Measurements from ENCODE around the gene ARIH2.

The ARIH2 gene

DNA sequence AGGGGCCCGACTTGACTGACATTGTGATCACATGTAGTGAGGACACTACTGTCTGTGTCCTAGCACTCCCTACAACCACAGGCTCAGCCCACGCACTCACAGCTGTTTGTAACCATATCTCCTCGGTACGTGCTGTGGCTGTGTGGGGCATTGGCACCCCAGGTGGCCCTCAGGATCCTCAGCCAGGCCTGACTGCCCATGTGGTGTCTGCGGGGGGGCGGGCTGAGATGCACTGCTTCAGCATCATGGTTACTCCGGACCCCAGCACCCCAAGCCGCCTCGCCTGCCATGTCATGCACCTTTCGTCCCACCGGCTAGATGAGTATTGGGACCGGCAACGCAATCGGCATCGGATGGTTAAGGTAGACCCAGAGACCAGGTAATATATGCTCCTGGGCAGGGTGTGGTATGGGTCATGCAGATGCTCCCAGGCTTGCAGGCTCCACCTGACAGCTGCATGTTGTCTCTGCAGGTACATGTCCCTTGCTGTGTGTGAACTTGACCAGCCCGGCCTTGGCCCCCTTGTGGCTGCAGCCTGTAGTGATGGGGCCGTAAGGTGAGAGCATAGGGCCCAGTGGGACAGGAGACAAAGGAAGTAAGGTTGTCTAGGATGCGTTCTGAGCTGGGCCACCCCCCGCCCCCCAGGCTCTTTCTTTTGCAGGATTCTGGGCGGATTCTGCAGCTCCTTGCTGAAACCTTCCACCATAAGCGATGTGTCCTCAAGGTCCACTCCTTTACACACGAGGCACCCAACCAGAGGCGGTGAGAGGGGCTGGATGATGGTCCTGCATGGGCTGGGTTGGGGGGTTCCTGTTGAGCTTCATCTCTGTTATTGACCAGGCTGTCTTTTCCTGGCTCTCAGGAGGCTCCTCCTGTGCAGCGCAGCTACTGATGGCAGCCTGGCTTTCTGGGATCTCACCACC lies 95.4 kb downstream of the ARIH2 start:
- Histone ChIP-seq H3K27ac (ENCODE audit: low read depth, low read length, severe bottlenecking) (no peak overlapping the region), H3K9me3 (ENCODE audit: control insufficient read depth, low read length) (no peaks in the 10 kb centered on the region), H3K4me3 (ENCODE audit: extremely low read depth, insufficient read depth, low read length, poor library complexity, severe bottlenecking) (no peak overlapping the region), H3K36me3 (ENCODE audit: control insufficient read depth, insufficient read depth, low read length) (peaks cover 74% of the 10 kb centered on the region), H3K4me1 (ENCODE audit: control insufficient read depth, insufficient read depth, low read length, poor library complexity, severe bottlenecking) (peaks cover 4% of the 10 kb centered on the region)
- 87 to 93% methylated on average over 20 to 22 of the region's 24 CpGs for WGBS, 2 experiments (ENCODE audit: insufficient coverage in 2 of 2)

DNA sequence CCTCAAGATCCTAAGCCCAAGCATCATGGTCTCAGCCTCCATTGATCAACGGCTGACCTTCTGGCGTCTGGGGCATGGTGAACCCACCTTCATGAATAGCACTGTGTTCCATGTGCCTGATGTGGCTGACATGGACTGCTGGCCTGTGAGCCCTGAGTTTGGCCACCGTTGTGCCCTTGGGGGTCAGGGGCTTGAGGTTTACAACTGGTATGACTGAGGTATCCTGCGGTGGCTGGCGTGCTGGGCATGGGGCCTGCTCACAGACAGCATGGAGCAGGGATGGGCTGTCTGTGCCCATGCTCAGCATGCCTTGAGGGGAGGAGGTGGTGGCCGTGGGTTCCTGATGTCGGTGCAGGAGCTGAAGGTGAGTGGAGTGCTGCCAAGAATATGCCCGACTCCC lies 96.4 kb downstream of the ARIH2 start:
- H3K36me3 ChIP-seq (ENCODE audit: control insufficient read depth, insufficient read depth, low read length), result peaks cover 63% of the 10 kb centered on the region
- H3K4me1 ChIP-seq (ENCODE audit: control insufficient read depth, insufficient read depth, low read length, poor library complexity, severe bottlenecking), result peaks cover 8% of the 10 kb centered on the region
- no peaks in the 10 kb centered on the region for H3K9me3 ChIP-seq (ENCODE audit: control insufficient read depth, low read length)
- H3K4me3 ChIP-seq (ENCODE audit: extremely low read depth, insufficient read depth, low read length, poor library complexity, severe bottlenecking), result no peak overlapping the region
- no peak overlapping the region for H3K27ac ChIP-seq (ENCODE audit: low read depth, low read length, severe bottlenecking)
- WGBS, 2 experiments (ENCODE audit: insufficient coverage in 2 of 2), result 95% methylated on average over 4 to 7 of the region's 8 CpGs

DNA sequence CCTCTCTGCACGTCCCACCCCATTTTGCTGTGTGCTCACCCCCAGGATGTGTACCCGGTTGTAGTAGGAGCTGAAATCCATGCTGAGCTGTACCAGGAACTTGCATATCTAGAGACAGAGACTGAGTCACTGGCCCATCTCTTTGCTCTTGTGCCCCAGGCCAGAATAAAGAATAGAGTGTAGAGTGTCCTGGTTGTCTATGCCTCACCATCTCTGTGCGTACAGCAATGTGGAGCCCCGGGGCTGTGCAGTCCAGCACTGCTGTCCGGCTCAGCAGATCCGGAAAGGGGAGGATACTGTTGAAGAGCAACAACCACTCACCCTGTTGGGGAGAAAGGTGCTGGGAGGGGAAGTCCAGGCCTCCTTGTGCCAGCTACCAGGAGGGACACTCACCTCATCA lies 97.1 kb downstream of the ARIH2 start:
- Histone ChIP-seq H3K9me3 (ENCODE audit: control insufficient read depth, low read length) (no peaks in the 10 kb centered on the region), H3K36me3 (ENCODE audit: control insufficient read depth, insufficient read depth, low read length) (peaks cover 61% of the 10 kb centered on the region), H3K4me3 (ENCODE audit: extremely low read depth, insufficient read depth, low read length, poor library complexity, severe bottlenecking) (no peak overlapping the region), H3K27ac (ENCODE audit: low read depth, low read length, severe bottlenecking) (no peak overlapping the region), H3K4me1 (ENCODE audit: control insufficient read depth, insufficient read depth, low read length, poor library complexity, severe bottlenecking) (peaks cover 10% of the 10 kb centered on the region)
- 92 to 97% methylated on average over 3 to 5 of the region's 6 CpGs for WGBS, 2 experiments (ENCODE audit: insufficient coverage in 2 of 2)

- Histone ChIP-seq H3K9me3 (ENCODE audit: control insufficient read depth, low read length) (no peaks in the 10 kb centered on the region), H3K27ac (ENCODE audit: low read depth, low read length, severe bottlenecking) (no peak overlapping the region)
These were observed 98.0 kb downstream of the ARIH2 start for GRCh38 chr3:49016414-49017228.

GRCh38 chr3:49017229-49017970 lies 98.8 kb downstream of the ARIH2 start:
- peaks cover 46% of the 10 kb centered on the region for H3K36me3 ChIP-seq (ENCODE audit: control insufficient read depth, insufficient read depth, low read length)
- peaks cover 10% of the 10 kb centered on the region for H3K4me1 ChIP-seq (ENCODE audit: control insufficient read depth, insufficient read depth, low read length, poor library complexity, severe bottlenecking)
- 25 to 26% methylated on average over 8 to 23 of the region's 23 CpGs for WGBS, 2 experiments (ENCODE audit: insufficient coverage in 2 of 2)
- no peak overlapping the region for H3K27ac ChIP-seq (ENCODE audit: low read depth, low read length, severe bottlenecking)
- no peaks in the 10 kb centered on the region for H3K9me3 ChIP-seq (ENCODE audit: control insufficient read depth, low read length)
- peak overlapping the region; percentile 76 for H3K4me3 ChIP-seq (ENCODE audit: extremely low read depth, insufficient read depth, low read length, poor library complexity, severe bottlenecking)

More at GRCh38 chr3:49016414-49017228, 98.0 kb downstream of the ARIH2 start:
- H3K4me3 ChIP-seq (ENCODE audit: extremely low read depth, insufficient read depth, low read length, poor library complexity, severe bottlenecking), result no peak overlapping the region
- WGBS, 2 experiments (ENCODE audit: insufficient coverage in 2 of 2), result 90 to 98% methylated on average over 4 of the region's 6 CpGs
- peaks cover 54% of the 10 kb centered on the region for H3K36me3 ChIP-seq (ENCODE audit: control insufficient read depth, insufficient read depth, low read length)
- H3K4me1 ChIP-seq (ENCODE audit: control insufficient read depth, insufficient read depth, low read length, poor library complexity, severe bottlenecking), result peaks cover 10% of the 10 kb centered on the region

- 1% methylated on average over 79 to 82 of the region's 85 CpGs for WGBS, 2 experiments (ENCODE audit: insufficient coverage in 2 of 2)
- peak within 1 kb of the TSS; percentile 76 for H3K4me3 ChIP-seq (ENCODE audit: extremely low read depth, insufficient read depth, low read length, poor library complexity, severe bottlenecking)
- H3K9me3 ChIP-seq (ENCODE audit: control insufficient read depth, low read length), result no peaks in the 10 kb centered on the region
- peak within 1 kb of the TSS; percentile 6 for H3K27ac ChIP-seq (ENCODE audit: low read depth, low read length, severe bottlenecking)
- peaks cover 10% of the 10 kb centered on the region for H3K4me1 ChIP-seq (ENCODE audit: control insufficient read depth, insufficient read depth, low read length, poor library complexity, severe bottlenecking)
- H3K36me3 ChIP-seq (ENCODE audit: control insufficient read depth, insufficient read depth, low read length), result peaks cover 46% of the 10 kb centered on the region
These were observed 99.5 kb downstream of the ARIH2 start, which contains the start of gene DALRD3 for GRCh38 chr3:49017971-49018706. Gene DALRD3, minus strand, starts transcription at chr3:49018580. Its CDS starts 16 bp downstream, at chr3:49018564.

- Histone ChIP-seq H3K9me3 (ENCODE audit: control insufficient read depth, low read length) (no peaks in the 10 kb centered on the region), H3K36me3 (ENCODE audit: control insufficient read depth, insufficient read depth, low read length) (peaks cover 46% of the 10 kb centered on the region), H3K27ac (ENCODE audit: low read depth, low read length, severe bottlenecking) (no peak overlapping the region), H3K4me1 (ENCODE audit: control insufficient read depth, insufficient read depth, low read length, poor library complexity, severe bottlenecking) (peaks cover 10% of the 10 kb centered on the region), H3K4me3 (ENCODE audit: extremely low read depth, insufficient read depth, low read length, poor library complexity, severe bottlenecking) (peak overlapping the region; percentile 76)
- WGBS, 2 experiments (ENCODE audit: insufficient coverage in 2 of 2), result 8 to 9% methylated on average over 13 to 15 of the region's 18 CpGs
These were observed 100.0 kb downstream of the ARIH2 start for GRCh38 chr3:49018707-49019006.

DNA sequence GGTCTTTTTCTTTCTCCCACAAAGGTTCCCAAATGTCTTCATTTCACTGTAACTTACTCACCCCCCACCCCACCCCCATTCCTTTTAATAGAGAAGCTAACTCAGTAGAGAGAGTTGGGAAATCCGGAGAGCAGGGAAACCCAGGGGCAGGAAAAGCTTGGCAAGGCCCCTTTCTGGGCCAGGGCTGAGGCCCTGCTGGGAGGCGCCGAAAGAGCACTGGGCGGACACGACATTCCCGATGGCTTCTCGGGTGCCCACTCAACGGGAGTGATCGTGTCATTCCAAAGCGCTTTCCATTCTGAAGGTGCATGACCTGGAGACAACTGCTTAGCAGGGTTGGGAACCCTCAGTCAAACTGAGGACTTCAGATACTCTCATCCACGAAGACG lies 101.3 kb downstream of the ARIH2 start:
- peak overlapping the region; percentile 93 for H3K4me3 ChIP-seq (ENCODE audit: extremely low read depth, insufficient read depth, low read length, poor library complexity, severe bottlenecking)
- no peaks in the 10 kb centered on the region for H3K9me3 ChIP-seq (ENCODE audit: control insufficient read depth, low read length)
- H3K36me3 ChIP-seq (ENCODE audit: control insufficient read depth, insufficient read depth, low read length), result peaks cover 46% of the 10 kb centered on the region
- H3K4me1 ChIP-seq (ENCODE audit: control insufficient read depth, insufficient read depth, low read length, poor library complexity, severe bottlenecking), result peaks cover 10% of the 10 kb centered on the region
- WGBS, 2 experiments (ENCODE audit: insufficient coverage in 2 of 2), result 73 to 76% methylated on average over 12 of the region's 12 CpGs
- H3K27ac ChIP-seq (ENCODE audit: low read depth, low read length, severe bottlenecking), result no peak overlapping the region

DNA sequence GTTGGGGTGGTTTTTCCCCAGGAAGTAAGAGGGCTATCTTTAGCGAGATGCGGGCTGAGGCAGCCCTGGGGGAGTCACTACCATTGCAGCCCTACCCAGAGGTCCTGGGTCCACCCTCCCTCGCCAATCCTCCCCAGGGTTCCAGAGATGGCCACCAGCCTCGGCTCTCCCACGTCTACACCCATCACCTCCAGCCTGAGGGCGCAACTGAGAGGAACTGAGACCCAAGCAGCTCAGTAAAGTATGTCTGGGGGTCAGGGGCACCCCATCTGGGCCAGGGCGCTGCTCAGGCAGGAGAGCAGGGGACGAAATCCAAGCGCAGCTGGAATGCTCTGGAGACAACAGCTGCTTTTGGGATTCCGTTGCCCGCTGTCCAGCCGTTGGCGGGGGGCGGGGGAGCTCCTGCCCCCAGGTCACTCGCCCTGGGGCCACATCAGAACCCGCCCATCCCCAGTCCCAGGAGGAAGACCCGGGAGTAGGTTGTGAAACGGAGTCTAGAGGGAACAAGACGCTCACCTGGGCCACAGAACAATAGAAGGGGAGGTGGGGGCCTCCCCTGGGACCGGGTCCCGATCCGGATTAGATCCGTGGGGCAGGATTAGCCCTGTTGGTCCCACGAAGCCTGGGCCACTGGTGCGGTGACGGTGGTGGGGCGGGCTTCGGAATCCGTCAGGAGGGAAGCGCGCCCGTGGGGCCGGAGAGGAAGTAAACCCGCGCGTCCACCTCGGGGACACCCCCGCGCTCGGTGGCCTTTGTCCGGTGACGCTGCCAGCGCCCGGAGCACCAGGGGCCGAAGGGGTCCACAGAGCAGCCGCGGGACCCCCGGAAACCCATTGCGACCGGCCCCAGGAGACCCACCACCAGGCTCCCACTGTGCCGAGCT lies 101.9 kb downstream of the ARIH2 start:
- WGBS, 2 experiments (ENCODE audit: insufficient coverage in 2 of 2), result 1 to 4% methylated on average over 40 to 43 of the region's 51 CpGs
- Histone ChIP-seq H3K9me3 (ENCODE audit: control insufficient read depth, low read length) (no peaks in the 10 kb centered on the region), H3K4me3 (ENCODE audit: extremely low read depth, insufficient read depth, low read length, poor library complexity, severe bottlenecking) (peak overlapping the region; percentile 93), H3K27ac (ENCODE audit: low read depth, low read length, severe bottlenecking) (peak overlapping the region; percentile 99), H3K4me1 (ENCODE audit: control insufficient read depth, insufficient read depth, low read length, poor library complexity, severe bottlenecking) (peaks cover 10% of the 10 kb centered on the region), H3K36me3 (ENCODE audit: control insufficient read depth, insufficient read depth, low read length) (peaks cover 46% of the 10 kb centered on the region)
